ENCODE results near the gene C3AR1.
"Not testable (repeated sequence)": the region's sequence is repeated elsewhere in the genome, so short reads cannot be mapped to it uniquely, and the experiment has no call there.

Gene C3AR1

GRCh38 chr12:8065991-8066594 lies at the start of gene C3AR1:
TSS of gene C3AR1 (minus strand) at chr12:8066359. CDS start at chr12:8060185, 6,174 bp downstream.
- peak; percentile 86 for DNase-seq
- in situ Hi-C loops (cut with MboI; ENCODE audit: low pct_unique_long_range_greater_than_20kb, low sequenced_read_pairs), result no loop called here

- DNase-seq; in situ Hi-C loops (cut with MboI; ENCODE audit: low pct_unique_long_range_greater_than_20kb, low sequenced_read_pairs): not testable (repeated sequence)
Measured at GRCh38 chr12:8113117-8113516, 47.0 kb upstream of the C3AR1 start.

- peak; percentile 74 for DNase-seq
- in situ Hi-C loops (cut with MboI; ENCODE audit: low pct_unique_long_range_greater_than_20kb, low sequenced_read_pairs), result no loop called here
Measured at GRCh38 chr12:8108808-8109398, 42.7 kb upstream of the C3AR1 start.

GRCh38 chr12:8099235-8099634 lies 33.1 kb upstream of the C3AR1 start:
- in situ Hi-C loops (cut with MboI; ENCODE audit: low pct_unique_long_range_greater_than_20kb, low sequenced_read_pairs), result no loop called here
- no peak for DNase-seq

- in situ Hi-C loops (cut with MboI; ENCODE audit: low pct_unique_long_range_greater_than_20kb, low sequenced_read_pairs), result no loop called here
Measured at GRCh38 chr12:8096281-8096915, 30.2 kb upstream of the C3AR1 start.

GRCh38 chr12:8093291-8093690 lies 27.1 kb upstream of the C3AR1 start:
- in situ Hi-C loops (cut with MboI; ENCODE audit: low pct_unique_long_range_greater_than_20kb, low sequenced_read_pairs), result no loop called here
- no peak for DNase-seq

More at GRCh38 chr12:8096281-8096915, 30.2 kb upstream of the C3AR1 start:
- no peak for DNase-seq

- DNase-seq, result peak; percentile 19
- in situ Hi-C loops (cut with MboI; ENCODE audit: low pct_unique_long_range_greater_than_20kb, low sequenced_read_pairs), result no loop called here
Measured at GRCh38 chr12:8089716-8090115, 23.6 kb upstream of the C3AR1 start.

- in situ Hi-C loops (cut with MboI; ENCODE audit: low pct_unique_long_range_greater_than_20kb, low sequenced_read_pairs); DNase-seq: not testable (repeated sequence)
Measured at GRCh38 chr12:8089277-8089676, 23.1 kb upstream of the C3AR1 start.

GRCh38 chr12:8088574-8088973 lies 22.4 kb upstream of the C3AR1 start:
- in situ Hi-C loops (cut with MboI; ENCODE audit: low pct_unique_long_range_greater_than_20kb, low sequenced_read_pairs), result no loop called here
- DNase-seq, result peak; percentile 71

- in situ Hi-C loops (cut with MboI; ENCODE audit: low pct_unique_long_range_greater_than_20kb, low sequenced_read_pairs), result no loop called here
- no peak for DNase-seq
Measured at GRCh38 chr12:8087666-8088065, 21.5 kb upstream of the C3AR1 start.

GRCh38 chr12:8084351-8084750 lies 18.2 kb upstream of the C3AR1 start:
- in situ Hi-C loops (cut with MboI; ENCODE audit: low pct_unique_long_range_greater_than_20kb, low sequenced_read_pairs); DNase-seq: not testable (repeated sequence)

GRCh38 chr12:8082808-8083100 lies 16.6 kb upstream of the C3AR1 start:
- DNase-seq, result no peak
- in situ Hi-C loops (cut with MboI; ENCODE audit: low pct_unique_long_range_greater_than_20kb, low sequenced_read_pairs), result no loop called here

- peak; percentile 24 for DNase-seq
Measured at GRCh38 chr12:8081251-8081920, 15.2 kb upstream of the C3AR1 start.

GRCh38 chr12:8080120-8080519 lies 14.0 kb upstream of the C3AR1 start:
- peak; percentile 38 for DNase-seq
- in situ Hi-C loops (cut with MboI; ENCODE audit: low pct_unique_long_range_greater_than_20kb, low sequenced_read_pairs), result no loop called here

More at GRCh38 chr12:8081251-8081920, 15.2 kb upstream of the C3AR1 start:
- in situ Hi-C loops (cut with MboI; ENCODE audit: low pct_unique_long_range_greater_than_20kb, low sequenced_read_pairs), result no loop called here

- DNase-seq, result no peak
- in situ Hi-C loops (cut with MboI; ENCODE audit: low pct_unique_long_range_greater_than_20kb, low sequenced_read_pairs), result no loop called here
Measured at GRCh38 chr12:8078916-8079315, 12.8 kb upstream of the C3AR1 start.

- in situ Hi-C loops (cut with MboI; ENCODE audit: low pct_unique_long_range_greater_than_20kb, low sequenced_read_pairs), result no loop called here
- peak; percentile 49 for DNase-seq
Measured at GRCh38 chr12:8078398-8078797, 12.2 kb upstream of the C3AR1 start.

- in situ Hi-C loops (cut with MboI; ENCODE audit: low pct_unique_long_range_greater_than_20kb, low sequenced_read_pairs), result no loop called here
- no peak for DNase-seq
Measured at GRCh38 chr12:8077207-8077606, 11.0 kb upstream of the C3AR1 start.

- in situ Hi-C loops (cut with MboI; ENCODE audit: low pct_unique_long_range_greater_than_20kb, low sequenced_read_pairs), result no loop called here
- DNase-seq, result no peak
Measured at GRCh38 chr12:8076366-8076765, 10.2 kb upstream of the C3AR1 start.

GRCh38 chr12:8075935-8076334 lies 9.8 kb upstream of the C3AR1 start:
- in situ Hi-C loops (cut with MboI; ENCODE audit: low pct_unique_long_range_greater_than_20kb, low sequenced_read_pairs), result no loop called here
- DNase-seq, result no peak

GRCh38 chr12:8071820-8072219 lies 5.7 kb upstream of the C3AR1 start:
- DNase-seq; in situ Hi-C loops (cut with MboI; ENCODE audit: low pct_unique_long_range_greater_than_20kb, low sequenced_read_pairs): not testable (repeated sequence)

All from KBM-7 (cell line).